Suprapubic skin (tissue), 4 donors: ENCODE data around the gene COL20A1. TPM values are rescaled to one million over a fixed set of nuclear protein-coding genes. Genes with fewer than 3 reads are reported as not detected.

Source experiments
- DNase-seq, 2 donors: peaks; one replicate each; pipeline ENCODE4 v3.0.0-alpha.2; 2019; ENCODE audit warnings: low spot score in 2 of 2
- H3K27ac ChIP-seq: fragments of 200-600 bp; sonication (generic); one replicate; pipeline ENCODE4 v1.5.1; 2019
- H3K27me3 ChIP-seq: fragments of 200-600 bp; sonication (generic); one replicate; pipeline ENCODE4 v1.5.1; 2019
- H3K36me3 ChIP-seq: fragments of 200-600 bp; sonication (generic); one replicate; pipeline ENCODE4 v1.5.1; 2019
- H3K4me1 ChIP-seq: fragments of 200-600 bp; sonication (generic); one replicate; pipeline ENCODE4 v1.5.1; 2019
- H3K4me3 ChIP-seq: fragments of 200-600 bp; sonication (generic); one replicate; pipeline ENCODE4 v1.5.1; 2019; ENCODE audit warnings: mild to moderate bottlenecking
- H3K9me3 ChIP-seq: fragments of 200-600 bp; sonication (generic); one replicate; pipeline ENCODE4 v1.5.1; 2019
- EP300 ChIP-seq: sonication (generic); formaldehyde crosslinking; IDR thresholded peaks from one replicate; pipeline ENCODE4 v1.6.1; 2017; ENCODE audit warnings: antibody characterized with exemption
- POLR2A ChIP-seq, 2 donors: fragments of 450-650 bp; IDR thresholded peaks; one replicate each; pipeline ENCODE4 v1.6.1; 2017; ENCODE audit warnings: antibody characterized with exemption in 2 of 2, mild to moderate bottlenecking in 2 of 2, moderate library complexity in 2 of 2
- POLR2AphosphoS5 ChIP-seq, 3 donors: sonication (generic); formaldehyde crosslinking; IDR thresholded peaks; one replicate each; pipeline ENCODE4 v1.6.1; 2017; ENCODE audit warnings: antibody characterized with exemption in 3 of 3
- WGBS: methylation state at CpG from one replicate; pipeline ENCODE4 v1.1.5; 2018; 5-methylcytosine and 5-hydroxymethylcytosine counted together
- total RNA-seq, 4 donors: library from RNA; depleted of rRNA; stranded (reverse); fragments of >200 nt; gene quantifications; one replicate each; pipeline ENCODE4 v1.1.0, GENCODE V29; 2016
- TF ChIP-seq, protein P1 (sequence below), 2 donors: fragments of 200-600 bp in 1 of 2; fragments of 450-650 bp in 1 of 2; sonication (generic) in 1 of 2; IDR thresholded peaks; one replicate each; pipeline ENCODE4 v1.5.1; 2016 to 2019; ENCODE audit warnings: antibody characterized with exemption in 2 of 2, mild to moderate bottlenecking in 1 of 2, moderate library complexity in 1 of 2

COL20A1 gene
- total RNA-seq, 4 donors from 2014 or later: not detected

- TF ChIP-seq POLR2AphosphoS5 (IDR thresholded peaks at IDR 0.05) (no peak), EP300 (no peak), POLR2A (IDR thresholded peaks at IDR 0.05) (no peak)
- TF ChIP-seq, protein P1, sequence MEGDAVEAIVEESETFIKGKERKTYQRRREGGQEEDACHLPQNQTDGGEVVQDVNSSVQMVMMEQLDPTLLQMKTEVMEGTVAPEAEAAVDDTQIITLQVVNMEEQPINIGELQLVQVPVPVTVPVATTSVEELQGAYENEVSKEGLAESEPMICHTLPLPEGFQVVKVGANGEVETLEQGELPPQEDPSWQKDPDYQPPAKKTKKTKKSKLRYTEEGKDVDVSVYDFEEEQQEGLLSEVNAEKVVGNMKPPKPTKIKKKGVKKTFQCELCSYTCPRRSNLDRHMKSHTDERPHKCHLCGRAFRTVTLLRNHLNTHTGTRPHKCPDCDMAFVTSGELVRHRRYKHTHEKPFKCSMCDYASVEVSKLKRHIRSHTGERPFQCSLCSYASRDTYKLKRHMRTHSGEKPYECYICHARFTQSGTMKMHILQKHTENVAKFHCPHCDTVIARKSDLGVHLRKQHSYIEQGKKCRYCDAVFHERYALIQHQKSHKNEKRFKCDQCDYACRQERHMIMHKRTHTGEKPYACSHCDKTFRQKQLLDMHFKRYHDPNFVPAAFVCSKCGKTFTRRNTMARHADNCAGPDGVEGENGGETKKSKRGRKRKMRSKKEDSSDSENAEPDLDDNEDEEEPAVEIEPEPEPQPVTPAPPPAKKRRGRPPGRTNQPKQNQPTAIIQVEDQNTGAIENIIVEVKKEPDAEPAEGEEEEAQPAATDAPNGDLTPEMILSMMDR (IDR thresholded peaks at IDR 0.05): no peak
- no peaks in the 10 kb centered on the region for H3K36me3 ChIP-seq
- no peaks in the 10 kb centered on the region for H3K9me3 ChIP-seq
- DNase-seq: no peak
- no peak overlapping the region for H3K27ac ChIP-seq
- no peak overlapping the region for H3K4me3 ChIP-seq
- H3K4me1 ChIP-seq: peaks cover 5% of the 10 kb centered on the region
- peaks cover 88% of the 10 kb centered on the region for H3K27me3 ChIP-seq
- WGBS: 53% methylated on average over 16 of the region's 25 CpGs
Measured at GRCh38 chr20:63261060-63261794, 31.8 kb upstream of the COL20A1 start.

- peaks cover 83% of the 10 kb centered on the region for H3K27me3 ChIP-seq
- no peaks in the 10 kb centered on the region for H3K4me1 ChIP-seq
- H3K9me3 ChIP-seq: no peaks in the 10 kb centered on the region
- TF ChIP-seq POLR2A (IDR thresholded peaks at IDR 0.05) (no peak), EP300 (no peak), POLR2AphosphoS5 (IDR thresholded peaks at IDR 0.05) (no peak)
- TF ChIP-seq, protein P1 (IDR thresholded peaks at IDR 0.05): no peak
- no peaks in the 10 kb centered on the region for H3K36me3 ChIP-seq
- no peak overlapping the region for H3K27ac ChIP-seq
- no peak for DNase-seq
- no peak overlapping the region for H3K4me3 ChIP-seq
- 57% methylated on average over 27 of the region's 30 CpGs for WGBS
Measured at GRCh38 chr20:63261795-63262528, 31.0 kb upstream of the COL20A1 start.

- Histone ChIP-seq H3K9me3 (no peaks in the 10 kb centered on the region), H3K4me3 (no peak overlapping the region), H3K27me3 (peaks cover 80% of the 10 kb centered on the region), H3K4me1 (no peaks in the 10 kb centered on the region), H3K27ac (no peak overlapping the region), H3K36me3 (no peaks in the 10 kb centered on the region)
- DNase-seq: no peak
- 89% methylated on average over 8 of the region's 9 CpGs for WGBS
- TF ChIP-seq POLR2A (IDR thresholded peaks at IDR 0.05) (no peak), POLR2AphosphoS5 (IDR thresholded peaks at IDR 0.05) (no peak), EP300 (no peak)
- TF ChIP-seq, protein P1 (IDR thresholded peaks at IDR 0.05): no peak
Measured at GRCh38 chr20:63262836-63263235, 30.1 kb upstream of the COL20A1 start.

GRCh38 chr20:63264000-63264399 lies 29.0 kb upstream of the COL20A1 start:
- H3K27me3 ChIP-seq: peaks cover 69% of the 10 kb centered on the region
- H3K9me3 ChIP-seq: no peaks in the 10 kb centered on the region
- peaks cover 6% of the 10 kb centered on the region for H3K4me1 ChIP-seq
- H3K27ac ChIP-seq: no peak overlapping the region
- no peak overlapping the region for H3K4me3 ChIP-seq
- TF ChIP-seq, protein P1 (IDR thresholded peaks at IDR 0.05): no peak
- TF ChIP-seq POLR2A (IDR thresholded peaks at IDR 0.05) (no peak), POLR2AphosphoS5 (IDR thresholded peaks at IDR 0.05) (no peak), EP300 (no peak)
- H3K36me3 ChIP-seq: no peaks in the 10 kb centered on the region
- WGBS: 87% methylated on average over 8 of the region's 10 CpGs
- DNase-seq: no peak

- no peak for DNase-seq
- H3K4me1 ChIP-seq: peaks cover 11% of the 10 kb centered on the region
- H3K27me3 ChIP-seq: peaks cover 64% of the 10 kb centered on the region
- 20% methylated on average over 1 of the region's 14 CpGs for WGBS
- no peaks in the 10 kb centered on the region for H3K9me3 ChIP-seq
- H3K4me3 ChIP-seq: no peak overlapping the region
- TF ChIP-seq, protein P1 (IDR thresholded peaks at IDR 0.05): no peak
- no peak for TF ChIP-seq POLR2A (IDR thresholded peaks at IDR 0.05)
- no peak for TF ChIP-seq EP300
- TF ChIP-seq POLR2AphosphoS5 (IDR thresholded peaks at IDR 0.05): no peak
- H3K27ac ChIP-seq: no peak overlapping the region
- H3K36me3 ChIP-seq: no peaks in the 10 kb centered on the region
Measured at GRCh38 chr20:63264519-63264918, 28.5 kb upstream of the COL20A1 start.
